ENCODE results near the gene PI4KB. TPM values are rescaled to one million over a fixed set of nuclear protein-coding genes. Genes with fewer than 3 reads are reported as not detected.

The PI4KB gene
- total and polyA plus RNA-seq, 2 of the 4 experiments (the other 2 are of a cell fraction) = 82.4 to 94.5 TPM

GRCh38 chr1:151369302-151369610, 42.0 kb upstream of the PI4KB start:
- no peak for ATAC-seq (ENCODE audit: low read depth)
- POLR2A ChIA-PET (ENCODE audit: unreplicated experiment) = no interaction called here
- H4K8ac ChIP-seq (ENCODE audit: low read depth in 2 of 2, low read length in 2 of 2) = no peak overlapping the region

More at GRCh38 chr1:151369302-151369610, 42.0 kb upstream of the PI4KB start:
- no peak overlapping the region for H2BK15ac ChIP-seq (ENCODE audit: low read depth, low read length)
- CTCF ChIA-PET = no interaction called here
- H2BK20ac ChIP-seq (ENCODE audit: low read depth, low read length) = no peak overlapping the region
- no peak overlapping the region for H3K4me2 ChIP-seq (ENCODE audit: low read depth, low read length)
- H3K36me3 ChIP-seq (ENCODE audit: control insufficient read depth, insufficient read depth, low read length) = peaks cover 32% of the 10 kb centered on the region
- no peak overlapping the region for H4K91ac ChIP-seq (ENCODE audit: insufficient read depth, low read depth, low read length)
- no peak overlapping the region for H2AFZ ChIP-seq (replicated peaks; ENCODE audit: low read length, poor library complexity)
- H3K4ac ChIP-seq (ENCODE audit: low read depth, low read length) = no peak overlapping the region
- TF ChIP-seq POLR2A (IDR thresholded peaks at IDR 0.05; ENCODE audit: low read depth, low read length) (no peak), MXI1 (IDR thresholded peaks at IDR 0.05; ENCODE audit: borderline replicate concordance, low read depth, low read length) (no peak), CEBPB (IDR thresholded peaks at IDR 0.05; ENCODE audit: low read depth, low read length) (no peak), RAD21 (IDR thresholded peaks at IDR 0.05; ENCODE audit: low read length) (no peak), MAZ (IDR thresholded peaks at IDR 0.05; ENCODE audit: borderline replicate concordance, low read depth, low read length) (no peak), CTCF (conservative IDR thresholded peaks at IDR 0.05; ENCODE audit: low read depth, low read length) (no peak), MAFK (IDR thresholded peaks at IDR 0.05; ENCODE audit: low read depth, low read length) (no peak), ELK1 (IDR thresholded peaks at IDR 0.05; ENCODE audit: borderline replicate concordance, low read depth, low read length) (no peak), SMC3 (IDR thresholded peaks at IDR 0.05; ENCODE audit: low read depth, low read length) (no peak), CHD1 (IDR thresholded peaks at IDR 0.05; ENCODE audit: low read depth, low read length) (no peak)
- H3K14ac ChIP-seq (replicated peaks; ENCODE audit: low read depth, low read length) = no peak overlapping the region
- 100% methylated on average over 2 of the region's 7 CpGs; no CpG with 5 or more reads in 1 of the 2 experiments for WGBS, 2 experiments (ENCODE audit: extremely low coverage in 2 of 2, insufficient read length in 1 of 2)
- peaks cover 14% of the 10 kb centered on the region for H3K4me1 ChIP-seq (ENCODE audit: control insufficient read depth, insufficient read depth, low read length)
- H2BK5ac ChIP-seq (ENCODE audit: low read depth, low read length, poor library complexity, severe bottlenecking) = no peak overlapping the region
- H2BK120ac ChIP-seq (ENCODE audit: low read depth, low read length) = no peak overlapping the region
- H3K4me3 ChIP-seq (ENCODE audit: insufficient read depth, low read depth, low read length) = no peak overlapping the region
- no peaks in the 10 kb centered on the region for H3K27me3 ChIP-seq (ENCODE audit: control insufficient read depth, insufficient read depth, low read length)
- no peak overlapping the region for H3K23ac ChIP-seq (ENCODE audit: low read depth, low read length)
- intact Hi-C loops (cut with micrococcal nuclease) = no loop called here
- H2AK9ac ChIP-seq (replicated peaks; ENCODE audit: low read depth, low read length, poor library complexity) = no peak overlapping the region
- H3K9ac ChIP-seq (ENCODE audit: low read depth, low read length) = no peak overlapping the region
- H4K5ac ChIP-seq (ENCODE audit: low read depth, low read length) = no peak overlapping the region
- H2AK5ac ChIP-seq (ENCODE audit: low read depth, low read length) = no peak overlapping the region
- no peaks in the 10 kb centered on the region for H4K20me1 ChIP-seq (ENCODE audit: insufficient read depth, low read length)
- in situ Hi-C loops (cut with MboI; ENCODE audit: low sequenced_read_pairs) = no loop called here
- H3K9me3 ChIP-seq (ENCODE audit: control insufficient read depth, insufficient read depth, low read length) = no peaks in the 10 kb centered on the region; the same call in 1 of the 2 replicates
- no peak overlapping the region for H3K18ac ChIP-seq (ENCODE audit: low read depth, low read length)
- H3K27ac ChIP-seq (ENCODE audit: insufficient read depth, low read length) = no peak overlapping the region
- H3K56ac ChIP-seq (ENCODE audit: extremely low read depth, insufficient read depth, low read length) = no peak overlapping the region
- no peak for DNase-seq
- BruUV-seq (replicated peaks) = no TSS peak
- dilution Hi-C loops (cut with HindIII; ENCODE audit: low sequenced_read_pairs, unreplicated experiment) = no loop called here
- peaks cover 0 to 10% of the 10 kb centered on the region in 2 experiments; a peak in 1 of 4 replicates for H3K79me1 ChIP-seq (ENCODE audit: low read depth in 1 of 2, low read length in 2 of 2)
- peaks cover 14% of the 10 kb centered on the region for H3K9me1 ChIP-seq (ENCODE audit: insufficient read depth, low read length)

Measured in IMR-90 (cell line).